K562 (cell line): Measurements from ENCODE around the gene ALPK1. TPM values are rescaled to one million over a fixed set of nuclear protein-coding genes. Genes with fewer than 3 reads are reported as not detected.

Experiments used
- ATAC-seq: fragments of 200-7000 bp; cut with Tn5 transposase; 3 replicates; pipeline ENCODE4 v1.9.1; 2020; ENCODE audit warnings: moderate library complexity
- BruUV-seq: library from RNA; stranded (reverse); fragments of 400-500 nt; replicated peaks from 2 replicates; lab custom pipeline; 2021; lab: Mats Ljungman, UMichigan
- CTCF ChIA-PET: fragments of 300-600 bp; formaldehyde crosslinking; extraction: SDS; loops from one replicate; lab custom pipeline; 2021; ENCODE audit warnings: low intra/inter-chr PET ratio; lab: Yijun Ruan, JAX
- POLR2A ChIA-PET: fragments of 300-600, 350-650 bp; sonication (Branson Sonifier 250); formaldehyde crosslinking; extraction: SDS; loops from one replicate; lab custom pipeline; 2021; ENCODE audit warnings: antibody characterized with exemption, inconsistent platforms; lab: Yijun Ruan, JAX
- DNase-seq, 4 experiments: peaks; one replicate each; pipeline versions ENCODE4 v3.0.0 to v3.0.0-alpha.2; 2011 to 2018; ENCODE audit warnings: low spot score in 3 of 4, mixed read lengths in 3 of 4; ENCODE audit errors: extremely low read depth in 1 of 4
- FAIRE-seq: peaks from 2 replicates; lab custom pipeline; 2011; peaks lifted over from hg19 to GRCh38; lab: Jason Lieb, UNC
- H2AFZ ChIP-seq: 2 replicates; pipeline ENCODE4 v1.6.0; 2011; ENCODE audit warnings: low read depth, low read length, control low read depth, inconsistent platforms
- H3K27ac ChIP-seq: fragments of 200-600 bp; 3 replicates; pipeline ENCODE4 v1.8.0; 2011; ENCODE audit warnings: low read depth, mild to moderate bottlenecking, control low read depth, inconsistent platforms, low read length, moderate library complexity, mixed read lengths; ENCODE audit errors: extremely low read depth
- H3K27me3 ChIP-seq, 2 experiments: fragments of 300-600 bp in 1 of 2; 2 replicates in 1 of 2; 3 replicates in 1 of 2; pipeline versions ENCODE4 v1.6.0 to v1.8.0; 2011; ENCODE audit warnings: inconsistent platforms in 2 of 2, low read length in 2 of 2, mild to moderate bottlenecking in 1 of 2, mixed read lengths in 1 of 2, moderate library complexity in 1 of 2; ENCODE audit not compliant: control insufficient read depth in 2 of 2, insufficient read depth in 2 of 2
- H3K36me3 ChIP-seq: fragments of 300-600 bp; 3 replicates; pipeline ENCODE4 v1.8.0; 2011; ENCODE audit warnings: mild to moderate bottlenecking, low read length, inconsistent platforms; ENCODE audit not compliant: control insufficient read depth, insufficient read depth
- H3K4me1 ChIP-seq, 2 experiments: fragments of 200-600 bp in 1 of 2; replicated peaks in 1 of 2; 2 replicates in 1 of 2; 3 replicates in 1 of 2; pipeline versions ENCODE4 v1.5.1 to v1.8.0; 2011; ENCODE audit warnings: inconsistent platforms in 2 of 2, low read length in 2 of 2, mild to moderate bottlenecking in 1 of 2, mixed read lengths in 1 of 2, moderate library complexity in 1 of 2; ENCODE audit not compliant: control insufficient read depth in 2 of 2, insufficient read depth in 2 of 2
- H3K4me2 ChIP-seq: 2 replicates; pipeline ENCODE4 v1.6.1; 2011; ENCODE audit warnings: low read length, control low read depth, inconsistent platforms, mixed read lengths; ENCODE audit not compliant: insufficient read depth
- H3K4me3 ChIP-seq: fragments of 200-600 bp; sonication (generic), shearing (Covaris generic); 2 replicates; pipeline ENCODE4 v1.5.1; 2016; ENCODE audit warnings: control low read depth, inconsistent platforms
- H3K79me2 ChIP-seq: fragments of 200-600 bp; 3 replicates; pipeline ENCODE4 v1.8.0; 2011; ENCODE audit warnings: low read length, inconsistent platforms; ENCODE audit not compliant: control insufficient read depth, insufficient read depth
- H3K9ac ChIP-seq, 2 experiments: 2 replicates each; pipeline versions ENCODE4 v1.6.0 to v1.6.1; 2011; ENCODE audit warnings: low read depth in 2 of 2, low read length in 2 of 2, control low read depth in 1 of 2, inconsistent platforms in 1 of 2, mild to moderate bottlenecking in 1 of 2, mixed read lengths in 1 of 2; ENCODE audit not compliant: insufficient read depth in 1 of 2
- H3K9me1 ChIP-seq: one replicate; pipeline ENCODE4 v1.6.0; 2011; ENCODE audit warnings: inconsistent platforms, mild to moderate bottlenecking, low read length, moderate library complexity; ENCODE audit not compliant: control insufficient read depth, insufficient read depth
- H3K9me3 ChIP-seq: replicated peaks from 2 replicates; pipeline ENCODE4 v1.5.1; 2011; ENCODE audit warnings: low read depth, low read length, inconsistent platforms; ENCODE audit not compliant: control insufficient read depth, insufficient read depth
- H4K20me1 ChIP-seq: replicated peaks from 2 replicates; pipeline ENCODE4 v1.6.1; 2011; ENCODE audit warnings: low read length, inconsistent platforms, mixed read lengths; ENCODE audit not compliant: control insufficient read depth, insufficient read depth
- ELF2 ChIP-seq: fragments of 250-450 bp; sonication (Bioruptor Pico); IDR thresholded peaks from 2 replicates; pipeline ENCODE4 v1.5.0; 2021; ENCODE audit warnings: mild to moderate bottlenecking
- FOS ChIP-seq: IDR thresholded peaks from 3 replicates; pipeline ENCODE4 v1.6.1; 2011; ENCODE audit not compliant: insufficient read length; ENCODE audit errors: extremely low read depth
- FOXM1 ChIP-seq, 2 experiments: fragments of 450-650 bp in 1 of 2; sonication (generic) in 1 of 2; formaldehyde crosslinking in 1 of 2; IDR thresholded peaks; 2 replicates each; pipeline versions ENCODE4 v1.6.1 to v1.9.0; 2017 to 2022; ENCODE audit warnings: low read depth in 2 of 2, mild to moderate bottlenecking in 2 of 2, missing genetic modification reagents in 1 of 2, moderate library complexity in 1 of 2
- HDAC2 ChIP-seq: fragments of 450-650 bp; IDR thresholded peaks from 2 replicates; pipeline ENCODE4 v1.6.1; 2016; ENCODE audit warnings: mild to moderate bottlenecking
- LCOR ChIP-seq: sonication (generic); formaldehyde crosslinking; IDR thresholded peaks from 2 replicates; pipeline ENCODE4 v1.8.0; 2022; ENCODE audit warnings: mild to moderate bottlenecking, missing genetic modification reagents
- MCM2 ChIP-seq: fragments of 450-650 bp; IDR thresholded peaks from 2 replicates; pipeline ENCODE4 v1.6.1; 2017; ENCODE audit warnings: low read depth, mild to moderate bottlenecking
- MTF1 ChIP-seq: fragments of 250-450 bp; sonication (Bioruptor Pico); IDR thresholded peaks from 2 replicates; pipeline ENCODE4 v1.9.0; 2021; ENCODE audit warnings: moderate library complexity, mild to moderate bottlenecking, inconsistent platforms, borderline replicate concordance
- NFATC3 ChIP-seq: fragments of 450-650 bp; IDR thresholded peaks from 2 replicates; pipeline ENCODE4 v1.6.1; 2017; ENCODE audit warnings: mild to moderate bottlenecking
- PML ChIP-seq: IDR thresholded peaks from 2 replicates; pipeline ENCODE4 v1.6.1; 2012; ENCODE audit warnings: low read length, inconsistent platforms
- POLR3G ChIP-seq: IDR thresholded peaks from 2 replicates; pipeline ENCODE4 v1.6.1; 2011; ENCODE audit not compliant: insufficient read length, insufficient replicate concordance; ENCODE audit errors: extremely low read depth
- SMAD4 ChIP-seq: fragments of 250-450 bp; sonication (Bioruptor Pico); conservative IDR thresholded peaks from 2 replicates; pipeline ENCODE4 v1.8.0; 2021; ENCODE audit warnings: inconsistent platforms, mild to moderate bottlenecking, moderate library complexity
- SMARCE1 ChIP-seq: fragments of 450-650 bp; IDR thresholded peaks from 2 replicates; pipeline ENCODE4 v1.7.1; 2016; ENCODE audit warnings: mild to moderate bottlenecking
- TAF15 ChIP-seq: fragments of 200-400 bp; formaldehyde crosslinking; IDR thresholded peaks from 2 replicates; pipeline ENCODE4 v1.6.1; 2017; ENCODE audit warnings: mild to moderate bottlenecking, low read depth, low read length, moderate library complexity
- ZFP1 ChIP-seq: fragments of 450-650 bp; formaldehyde crosslinking; IDR thresholded peaks from 2 replicates; pipeline ENCODE4 v1.4.0; 2020; ENCODE audit warnings: mild to moderate bottlenecking, mixed read lengths
- ZKSCAN1 ChIP-seq: fragments of 150-350 bp; IDR thresholded peaks from 2 replicates; pipeline ENCODE4 v1.6.1; 2016; ENCODE audit warnings: low read depth, low read length
- ZNF655 ChIP-seq: fragments of 250-450 bp; sonication (Bioruptor Pico); IDR thresholded peaks from 2 replicates; pipeline ENCODE4 v1.5.0; 2021
- ZNF707 ChIP-seq: fragments of 250-450 bp; sonication (Bioruptor Pico); conservative IDR thresholded peaks from 2 replicates; pipeline ENCODE4 v1.8.0; 2022; ENCODE audit warnings: inconsistent platforms, mild to moderate bottlenecking, moderate library complexity
- ZNF764 ChIP-seq: fragments of 250-450 bp; sonication (Bioruptor Pico); IDR thresholded peaks from 2 replicates; pipeline ENCODE4 v1.4.0; 2020; ENCODE audit warnings: low read depth, mild to moderate bottlenecking, moderate library complexity
- ZNF785 ChIP-seq: fragments of 250-450 bp; sonication (Bioruptor Pico); IDR thresholded peaks from 2 replicates; pipeline ENCODE4 v1.4.0; 2020; ENCODE audit warnings: mild to moderate bottlenecking
- WGBS: fragments of 100-300 bp; shearing (Covaris generic); methylation state at CpG from one replicate; pipeline ENCODE4 v1.1.6; 2016; ENCODE audit warnings: low coverage, mixed read lengths; ENCODE audit not compliant: insufficient coverage; ENCODE audit errors: missing lambda C conversion rate; 5-methylcytosine and 5-hydroxymethylcytosine counted together
- in situ Hi-C: fragments of 300-500 bp; cut with MboI; formaldehyde crosslinking; loops from 4 replicates; pipeline ENCODE4 v1.15.0; 2018; ENCODE audit warnings: inconsistent platforms, mixed read lengths
- intact Hi-C: fragments of 100-400 bp; cut with micrococcal nuclease; formaldehyde crosslinking; loops from 2 replicates; pipeline ENCODE4 v1.14.2; 2022
- polyA plus RNA-seq, 8 experiments: library from polyadenylated mRNA; depleted of rRNA in 4 of 8; stranded (reverse) in 5 of 8; unstranded in 3 of 8; fragments of >200 nt; fragmentation: Nextera tagmentation in 2 of 8; fragmentation: Illumina TruSeq in 1 of 8; extraction: Ambion mirVana in 2 of 8; extraction: Trizol in 1 of 8; gene quantifications; 2 replicates each; pipeline versions ENCODE4 v1.2.1 to v1.2.3, GENCODE V29; 2011 to 2014; ENCODE audit warnings: inconsistent platforms in 1 of 8, missing spikeins in 1 of 8
- total RNA-seq, 7 experiments: library from RNA; depleted of rRNA in 6 of 7; stranded (reverse); fragments of >200 nt in 6 of 7; fragmentation: Illumina TruSeq in 2 of 7; extraction: Trizol in 2 of 7; gene quantifications; 2 replicates each; pipeline versions ENCODE4 v1.2.1 to v1.2.3, GENCODE V29; 2011 to 2021; ENCODE audit warnings: low replicate concordance in 1 of 7

ALPK1 gene
- total and polyA plus RNA-seq, 9 of the 15 experiments (the other 6 are each of a cell fraction or from before 2014, with no cell fraction given), result 2.3 to 6.9 (median 4.6) TPM

DNA sequence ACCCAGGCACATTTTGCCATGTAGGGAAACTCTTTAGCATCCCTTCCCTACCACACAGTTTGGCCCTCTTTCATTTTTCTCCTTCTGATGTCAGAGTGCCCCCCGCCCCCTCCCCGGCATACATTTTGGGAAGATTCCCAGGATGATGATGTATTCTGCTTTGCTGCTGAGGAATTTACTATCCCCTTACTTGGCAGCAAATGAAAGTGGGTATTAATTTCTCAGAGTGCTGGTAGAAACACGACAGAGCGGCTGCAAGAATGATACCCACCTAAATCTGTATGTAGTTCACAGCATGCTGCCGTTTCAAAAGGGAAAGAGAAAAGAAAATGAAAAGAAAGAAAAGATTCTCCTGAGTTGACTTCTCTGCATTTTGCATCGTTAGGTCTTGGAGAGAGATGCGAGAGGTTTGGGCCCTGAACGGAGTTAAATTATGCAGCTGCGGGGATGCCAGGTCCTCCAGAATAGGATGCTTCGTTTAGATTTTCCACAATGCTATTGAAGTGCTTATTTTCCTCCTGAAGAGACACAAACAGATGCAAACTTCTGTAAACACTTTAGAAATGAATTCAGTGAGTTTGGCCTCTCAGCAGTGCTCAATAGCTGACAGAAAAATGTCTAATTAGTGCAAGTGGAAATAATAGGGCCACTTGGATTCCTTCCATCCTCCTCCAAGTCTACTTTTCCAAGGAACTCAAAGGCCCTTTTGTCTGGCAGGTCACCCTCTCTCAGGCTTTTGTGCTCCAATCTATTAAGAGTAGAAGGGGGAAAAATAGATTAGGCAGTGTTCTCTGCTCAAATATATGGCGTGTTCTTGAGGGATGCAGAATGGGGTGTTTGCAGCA is 106.2 kb downstream of the ALPK1 start:
- H3K4me2 ChIP-seq, result no peak overlapping the region
- no peaks in the 10 kb centered on the region for H3K4me1 ChIP-seq
- H3K9me3 ChIP-seq, result no peaks in the 10 kb centered on the region
- WGBS, result 0% methylated on average over 9 of the region's 11 CpGs
- FAIRE-seq (no peak), ATAC-seq (no peak), DNase-seq (no peak)
- intact Hi-C loops (no loop called here), in situ Hi-C loops (no loop called here)
- TF ChIP-seq FOXM1 (IDR thresholded peaks at IDR 0.05; ENCODE audit: low read depth) (no peak), FOXM1 (CRISPR knock-in tag; IDR thresholded peaks at IDR 0.05; ENCODE audit: low read depth) (no peak), SMAD4 (CRISPR knock-in tag) (no peak), TAF15 (no peak), ZKSCAN1 (no peak), FOS (no peak), MCM2 (no peak), ZNF764 (CRISPR knock-in tag) (no peak), ELF2 (CRISPR knock-in tag) (no peak), POLR3G (no peak), ZNF707 (no peak), ZFP1 (CRISPR knock-in tag) (no peak), NFATC3 (no peak), MTF1 (CRISPR knock-in tag) (no peak), ZNF655 (no peak), LCOR (CRISPR knock-in tag) (no peak), SMARCE1 (no peak), PML (no peak), HDAC2 (no peak), ZNF785 (CRISPR knock-in tag) (no peak)
- POLR2A ChIA-PET, result no interaction called here
- H2AFZ ChIP-seq, result no peak overlapping the region
- H3K9me1 ChIP-seq, result no peaks in the 10 kb centered on the region
- H4K20me1 ChIP-seq, result no peaks in the 10 kb centered on the region
- no peak overlapping the region for H3K9ac ChIP-seq
- H3K27ac ChIP-seq, result no peak overlapping the region
- no peak overlapping the region for H3K4me3 ChIP-seq
- no TSS peak for BruUV-seq
- CTCF ChIA-PET, result no interaction called here
- H3K36me3 ChIP-seq, result no peaks in the 10 kb centered on the region
- H3K27me3 ChIP-seq, result peaks cover 0 to 3% of the 10 kb centered on the region in 2 experiments; a peak in 3 of 5 replicates
- H3K79me2 ChIP-seq, result no peaks in the 10 kb centered on the region
